NCI-H1417 treated with DMSO at 0.1 percent for 48 hours (cell line): ENCODE data around the gene TRIM24.

Source experiments
- DNase-seq: peaks from one replicate; lab custom pipeline; 2025; lab: John Stamatoyannopoulos, UW

Gene TRIM24

DNA sequence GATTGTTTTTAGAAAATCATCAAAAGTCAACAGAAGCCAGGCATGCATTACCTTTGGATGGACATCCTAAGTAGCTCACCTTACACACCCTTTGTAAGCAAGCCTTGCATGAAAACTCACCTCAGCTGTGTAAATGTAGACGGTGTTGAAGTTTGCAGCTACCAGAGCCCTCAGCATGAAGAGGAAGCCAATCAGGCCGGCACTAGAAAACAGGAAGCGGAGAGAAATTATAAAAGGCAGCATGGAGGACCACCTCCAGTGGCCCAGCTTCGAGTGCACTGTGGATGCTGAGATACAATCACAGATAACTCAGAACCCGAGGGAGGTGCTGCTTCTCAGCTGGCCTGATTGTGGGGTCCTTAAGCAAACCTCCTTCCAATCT, 165.8 kb downstream of the TRIM24 start:
- DNase-seq, result no peak

- no peak for DNase-seq
Measured at GRCh38 chr7:138626846-138627245, 166.8 kb downstream of the TRIM24 start.

GRCh38 chr7:138627361-138627760, 167.3 kb downstream of the TRIM24 start:
- DNase-seq, result no peak

- no peak for DNase-seq
Measured at GRCh38 chr7:138630059-138630610, 170.1 kb downstream of the TRIM24 start.

GRCh38 chr7:138632384-138632783, 172.3 kb downstream of the TRIM24 start:
- no peak for DNase-seq

DNA sequence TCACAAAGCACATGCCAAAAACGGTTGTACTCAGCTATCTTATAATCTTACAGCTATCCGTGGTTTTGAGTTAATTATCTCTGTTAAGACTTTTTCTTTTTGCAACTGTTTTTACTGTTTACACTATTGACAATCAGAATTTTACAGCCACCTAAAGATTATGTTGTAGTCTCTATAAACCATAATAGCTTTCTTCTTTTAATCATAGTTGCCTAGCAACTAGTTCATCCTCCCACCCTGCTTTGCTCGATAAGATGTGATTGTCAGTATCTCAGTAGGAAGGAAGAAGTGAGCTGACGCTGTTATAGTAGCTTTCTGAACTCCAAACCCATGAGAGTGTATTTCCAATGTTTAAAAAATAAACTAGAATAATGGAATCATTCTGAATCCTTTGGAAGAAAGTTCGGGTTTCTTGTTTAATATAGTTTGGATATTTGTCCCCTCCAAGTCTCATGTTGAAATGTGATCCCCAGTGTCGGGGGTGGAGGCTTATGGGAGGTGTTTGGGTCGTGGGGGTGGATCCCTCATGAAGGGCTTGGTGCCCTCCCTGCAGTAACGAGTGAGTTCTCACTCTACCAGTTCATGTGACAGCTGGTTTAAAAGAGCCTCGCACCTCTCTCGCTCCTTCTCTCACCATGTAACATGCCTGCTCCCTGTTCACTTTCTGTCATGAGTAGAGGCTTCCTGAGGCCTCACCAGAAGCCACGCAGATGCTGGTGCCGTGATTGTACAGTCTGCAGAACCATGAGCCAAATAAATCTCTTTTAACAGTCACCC, 173.0 kb downstream of the TRIM24 start:
- DNase-seq, result no peak
